Activated naive CD4-positive, alpha-beta T cell treated with anti-CD3 and anti-CD28 coated beads, Interleukin-2, amount 50 U/mL, for 16 hours (primary cell): Measurements from ENCODE around the gene SETD1A.
A peak's percentile ranks its signal among the peaks of the same experiment; 100 is the strongest.

Experiments used
- DNase-seq: peaks from one replicate; pipeline ENCODE4 v3.0.0-alpha.2; 2020

SETD1A gene

GRCh38 chr16:30956601-30957455 is 726 bp upstream of the SETD1A start:
- peak; percentile 93 for DNase-seq

- DNase-seq: no peak
Observed at GRCh38 chr16:30958175-30959079, 873 bp downstream of the SETD1A start.

- no peak for DNase-seq
Observed at GRCh38 chr16:30961384-30961783, 3.8 kb downstream of the SETD1A start.

- DNase-seq: no peak
Observed at GRCh38 chr16:30963925-30964511, 6.5 kb downstream of the SETD1A start.

GRCh38 chr16:30964574-30965226 is 7.1 kb downstream of the SETD1A start:
- no peak for DNase-seq

- no peak for DNase-seq
Observed at GRCh38 chr16:30965436-30965835, 7.9 kb downstream of the SETD1A start.

- DNase-seq: no peak
Observed at GRCh38 chr16:30966033-30966619, 8.6 kb downstream of the SETD1A start.

- DNase-seq: no peak
Observed at GRCh38 chr16:30967795-30968194, 10.2 kb downstream of the SETD1A start.

GRCh38 chr16:30969246-30969842 is 11.8 kb downstream of the SETD1A start:
- DNase-seq: no peak

GRCh38 chr16:30971298-30971697 is 13.7 kb downstream of the SETD1A start:
- DNase-seq: no peak

GRCh38 chr16:30972872-30973271 is 15.3 kb downstream of the SETD1A start:
- no peak for DNase-seq

GRCh38 chr16:30974348-30974747 is 16.8 kb downstream of the SETD1A start:
- DNase-seq: no peak

- no peak for DNase-seq
Observed at GRCh38 chr16:30976486-30976885, 18.9 kb downstream of the SETD1A start.

- DNase-seq: peak; percentile 27
Observed at GRCh38 chr16:30977502-30977901, 19.9 kb downstream of the SETD1A start.

- no peak for DNase-seq
Observed at GRCh38 chr16:30979170-30980022, 21.8 kb downstream of the SETD1A start.

GRCh38 chr16:30980023-30980371 is 22.4 kb downstream of the SETD1A start:
- no peak for DNase-seq

GRCh38 chr16:30980434-30980833 is 22.9 kb downstream of the SETD1A start:
- DNase-seq: no peak

GRCh38 chr16:30980959-30981358 is 23.4 kb downstream of the SETD1A start:
- DNase-seq: no peak

- DNase-seq: no peak
Observed at GRCh38 chr16:30982548-30983288, 25.2 kb downstream of the SETD1A start.

GRCh38 chr16:30983289-30983889 is 25.8 kb downstream of the SETD1A start:
- DNase-seq: no peak
